ENCODE results near the gene IMMP1L.

GRCh38 chr11:31531293-31531692, 21.9 kb upstream of the IMMP1L start:
- TF ChIP-seq CTCF (IDR thresholded peaks at IDR 0.05; ENCODE audit: insufficient read depth, low read depth, low read length) (no peak), EZH2 (IDR thresholded peaks at IDR 0.05; ENCODE audit: insufficient read depth, low read length) (no peak)

Measured in astrocyte (in vitro differentiated cells and primary cell).